Astrocyte of the spinal cord (primary cell): ENCODE measurements around the gene RAPGEF3.

ENCODE experiments used
- DNase-seq: peaks from one replicate; pipeline ENCODE4 v3.0.0; 2011; ENCODE audit warnings: low read depth, low spot score
- H3K4me3 ChIP-seq: 2 replicates; pipeline ENCODE4 v1.5.1; 2011; ENCODE audit warnings: low read depth, mild to moderate bottlenecking, low read length, moderate library complexity
- in situ Hi-C: cut with HindIII; loops from 2 replicates; pipeline ENCODE4 v1.10.0; 2017; ENCODE audit warnings: low sequenced_read_pairs
- TF ChIP-seq, protein P1 (sequence below): IDR thresholded peaks from 2 replicates; pipeline ENCODE4 v1.5.1; 2012; ENCODE audit warnings: low read depth, mild to moderate bottlenecking, low read length, inconsistent platforms

Gene RAPGEF3

DNA sequence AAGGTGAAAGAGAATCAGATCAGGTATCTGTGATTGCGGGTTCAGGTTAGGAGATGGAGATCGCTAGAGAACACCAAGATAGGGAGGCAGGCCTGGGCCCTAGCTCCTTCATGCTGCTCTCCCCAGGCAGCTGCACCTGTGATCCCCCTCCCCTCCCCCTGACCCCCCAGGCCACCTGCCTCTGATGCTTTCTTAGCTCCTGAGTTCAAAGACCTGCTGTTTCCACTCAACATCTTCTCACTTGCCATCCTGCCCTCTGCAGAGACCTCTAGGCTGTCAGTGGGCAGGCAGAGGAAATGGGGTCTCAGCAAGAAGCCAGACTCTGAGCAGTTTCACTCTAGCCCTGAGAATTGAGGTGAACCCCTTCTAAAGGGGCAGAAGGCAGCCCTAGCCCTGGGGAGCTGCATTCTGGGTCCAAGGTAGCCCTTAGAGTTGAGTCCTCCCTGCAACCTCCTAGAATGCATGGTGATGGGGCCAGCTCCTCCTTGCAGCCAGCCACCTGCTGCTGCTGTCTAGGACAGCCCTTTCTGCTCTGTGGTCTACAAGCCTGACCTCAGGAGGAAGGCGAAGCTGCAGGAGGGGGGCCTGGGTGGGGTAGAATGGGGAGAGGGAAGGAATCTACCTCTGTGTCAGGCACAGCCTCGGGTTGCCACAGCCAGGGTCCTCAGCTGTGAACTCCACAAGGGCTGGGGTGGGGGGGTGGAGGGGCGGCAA lies 8.0 kb upstream of the RAPGEF3 start:
- in situ Hi-C loops, result no loop called here
- TF ChIP-seq, protein P1, sequence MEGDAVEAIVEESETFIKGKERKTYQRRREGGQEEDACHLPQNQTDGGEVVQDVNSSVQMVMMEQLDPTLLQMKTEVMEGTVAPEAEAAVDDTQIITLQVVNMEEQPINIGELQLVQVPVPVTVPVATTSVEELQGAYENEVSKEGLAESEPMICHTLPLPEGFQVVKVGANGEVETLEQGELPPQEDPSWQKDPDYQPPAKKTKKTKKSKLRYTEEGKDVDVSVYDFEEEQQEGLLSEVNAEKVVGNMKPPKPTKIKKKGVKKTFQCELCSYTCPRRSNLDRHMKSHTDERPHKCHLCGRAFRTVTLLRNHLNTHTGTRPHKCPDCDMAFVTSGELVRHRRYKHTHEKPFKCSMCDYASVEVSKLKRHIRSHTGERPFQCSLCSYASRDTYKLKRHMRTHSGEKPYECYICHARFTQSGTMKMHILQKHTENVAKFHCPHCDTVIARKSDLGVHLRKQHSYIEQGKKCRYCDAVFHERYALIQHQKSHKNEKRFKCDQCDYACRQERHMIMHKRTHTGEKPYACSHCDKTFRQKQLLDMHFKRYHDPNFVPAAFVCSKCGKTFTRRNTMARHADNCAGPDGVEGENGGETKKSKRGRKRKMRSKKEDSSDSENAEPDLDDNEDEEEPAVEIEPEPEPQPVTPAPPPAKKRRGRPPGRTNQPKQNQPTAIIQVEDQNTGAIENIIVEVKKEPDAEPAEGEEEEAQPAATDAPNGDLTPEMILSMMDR, result no peak
- H3K4me3 ChIP-seq, result no peak overlapping the region
- no peak for DNase-seq

DNA sequence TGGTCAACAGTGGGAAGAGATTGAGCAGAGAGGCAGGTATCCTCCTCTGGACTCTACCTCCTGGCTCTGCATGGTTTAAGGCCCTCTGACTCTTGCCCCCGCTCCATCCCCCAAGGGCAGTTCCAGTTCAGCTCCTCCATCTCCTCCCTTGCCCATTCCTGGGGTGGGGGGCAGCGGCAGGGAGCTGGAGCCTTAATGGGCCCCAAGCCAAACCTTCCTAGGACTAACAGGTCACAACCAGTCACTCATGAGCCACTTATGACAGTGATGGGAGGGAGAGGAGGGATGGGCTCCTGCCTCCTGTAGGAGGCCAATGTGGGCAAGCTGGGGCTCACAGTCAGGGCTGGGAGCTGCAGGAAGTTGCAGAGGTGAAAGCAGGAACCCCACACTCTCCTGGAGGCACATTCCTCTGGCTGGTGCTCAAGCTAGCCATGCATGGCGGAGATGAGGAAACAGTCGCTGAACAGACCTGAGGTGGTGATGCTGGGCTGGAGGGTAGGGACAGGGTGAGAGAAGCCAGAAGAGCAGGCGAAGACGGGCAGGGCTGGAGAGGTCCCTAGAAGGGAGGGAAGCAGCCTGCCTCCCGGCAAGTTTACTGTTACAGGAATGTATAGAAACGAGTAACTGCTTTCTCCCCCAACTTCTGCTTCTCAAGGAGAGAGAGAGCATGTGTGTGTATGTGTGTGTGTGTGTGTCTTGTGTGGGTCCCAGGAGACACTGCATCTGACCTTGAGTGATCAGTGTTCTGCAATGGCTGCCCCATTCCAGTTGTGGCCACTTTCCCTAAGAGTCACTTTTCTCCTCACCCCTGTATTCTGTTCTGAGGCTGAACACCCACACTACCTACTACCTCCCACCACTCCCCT lies 5.0 kb upstream of the RAPGEF3 start:
- in situ Hi-C loops, result no loop called here
- DNase-seq, result no peak
- TF ChIP-seq, protein P1, result no peak
- H3K4me3 ChIP-seq, result no peak overlapping the region

DNA sequence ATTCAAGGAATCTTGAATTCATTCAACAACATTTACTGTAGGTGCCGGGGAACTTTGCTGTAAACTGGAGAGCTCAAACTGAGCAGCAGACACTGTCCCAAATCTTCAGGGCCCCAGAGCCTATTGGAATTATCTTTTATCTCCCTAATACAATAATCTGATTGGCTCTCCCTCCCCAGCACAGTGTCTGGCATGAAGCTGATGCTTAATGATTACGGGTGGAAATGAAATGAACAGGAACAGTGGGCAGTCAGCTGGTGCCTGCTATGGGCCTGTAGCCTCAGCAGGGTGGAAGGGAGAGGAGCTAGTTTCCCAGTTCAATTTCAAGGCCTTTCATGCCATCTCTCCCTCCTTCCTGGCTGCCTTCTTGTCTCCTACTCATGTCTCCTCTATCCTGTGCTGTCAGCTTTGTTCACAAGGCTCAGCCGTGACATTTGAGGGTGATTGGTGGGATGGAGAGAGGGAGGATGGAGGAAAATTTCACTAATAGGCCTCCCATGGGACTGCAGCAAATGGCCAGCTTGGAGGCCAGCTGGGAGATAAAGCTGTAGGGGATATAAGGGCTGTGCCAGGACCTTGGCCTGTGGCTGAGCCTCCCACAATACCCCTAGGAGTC lies 4.3 kb upstream of the RAPGEF3 start:
- TF ChIP-seq, protein P1, result no peak
- in situ Hi-C loops, result no loop called here
- H3K4me3 ChIP-seq, result no peak overlapping the region
- no peak for DNase-seq

DNA sequence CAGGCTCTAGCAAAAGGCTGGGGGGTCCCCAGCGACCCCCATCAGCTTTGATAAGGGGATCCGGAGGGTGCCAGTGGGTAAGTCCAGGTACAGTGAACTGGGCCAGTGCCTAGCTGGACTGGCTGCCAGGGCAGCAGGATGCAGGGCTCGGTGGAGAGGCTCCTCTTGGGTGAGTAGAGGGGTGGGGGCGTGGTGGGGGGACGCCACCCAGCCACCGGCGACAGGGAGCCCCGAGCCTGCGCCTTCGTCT lies 171 bp downstream of the RAPGEF3 start:
- DNase-seq, result no peak
- in situ Hi-C loops, result no loop called here
- H3K4me3 ChIP-seq, result peak overlapping the region; percentile 53
- TF ChIP-seq, protein P1, result no peak

DNA sequence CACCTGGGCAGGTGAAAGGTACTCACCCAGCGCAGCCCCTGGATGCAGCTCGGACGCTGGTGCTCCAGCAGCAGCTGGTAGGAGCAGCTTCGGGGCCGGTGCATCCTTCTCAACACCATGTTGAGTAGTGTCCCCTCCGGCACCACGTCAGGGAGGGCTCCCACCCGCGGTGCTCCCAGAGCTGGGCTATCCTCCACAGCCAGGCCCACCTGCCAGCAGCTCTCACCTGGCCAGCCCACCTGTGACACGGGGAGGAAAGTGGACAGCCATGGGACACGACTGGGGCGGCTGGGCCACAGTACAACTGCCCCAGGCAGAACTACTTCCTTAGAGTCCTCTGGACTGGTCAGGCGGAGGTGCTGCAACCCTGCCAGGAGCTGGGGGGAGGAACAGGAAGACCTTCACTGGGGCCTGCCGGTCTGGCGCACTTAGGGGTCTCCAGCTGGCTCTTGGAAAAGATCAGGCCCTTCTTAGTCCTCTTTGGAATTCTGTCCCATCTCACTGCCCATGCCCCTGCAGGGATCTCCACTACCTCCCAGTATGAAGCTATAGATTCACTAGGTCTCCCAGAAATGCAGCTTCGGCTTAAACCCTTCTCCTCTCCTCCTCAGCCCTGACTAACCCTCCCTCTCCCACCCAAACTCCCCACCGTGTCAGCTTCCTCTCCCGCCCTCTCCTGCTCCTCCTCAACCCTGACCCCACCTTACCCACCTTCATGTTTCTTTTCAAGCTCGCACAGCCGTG lies 668 bp downstream of the RAPGEF3 start:
- no peak for DNase-seq
- peak overlapping the region; percentile 53 for H3K4me3 ChIP-seq
- TF ChIP-seq, protein P1, result no peak
- in situ Hi-C loops, result no loop called here

DNA sequence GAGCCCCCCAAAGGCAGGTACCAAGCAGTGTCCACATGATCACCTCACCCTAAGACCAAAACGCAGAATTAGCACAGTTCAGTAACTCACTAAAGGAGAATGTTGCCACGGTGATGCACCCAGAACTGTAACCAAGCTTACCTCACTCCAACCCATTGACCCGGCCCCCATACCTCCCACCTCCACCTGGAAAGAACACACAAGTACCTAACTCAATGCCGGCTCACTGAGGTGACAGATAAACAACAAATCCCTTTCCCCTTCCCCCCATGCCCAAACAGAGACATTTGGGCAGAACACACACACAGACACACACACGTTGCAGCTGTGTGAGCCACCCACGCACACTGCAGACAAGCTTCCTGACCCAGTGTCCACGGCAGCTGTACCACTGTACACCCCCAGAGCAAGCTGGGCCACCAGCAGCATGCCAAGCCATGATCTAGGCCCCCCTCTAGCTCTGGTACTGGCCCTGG lies 1.3 kb downstream of the RAPGEF3 start:
- in situ Hi-C loops, result no loop called here
- no peak overlapping the region for H3K4me3 ChIP-seq
- TF ChIP-seq, protein P1, result no peak
- no peak for DNase-seq
